T-helper 2 cell (primary cell): ENCODE data around the gene RAPGEF4.

Experiments
- DNase-seq, 5 experiments: peaks; one replicate each; pipeline versions ENCODE4 v3.0.0 to v3.0.0-alpha.2; 2012 to 2022

RAPGEF4 gene

GRCh38 chr2:172863341-172863740, 127.7 kb downstream of the RAPGEF4 start:
- DNase-seq: no peak

GRCh38 chr2:172864182-172864581, 128.5 kb downstream of the RAPGEF4 start:
- DNase-seq: peak in 1 of 5 experiments; percentile 16

- no peak for DNase-seq
These were observed 129.8 kb downstream of the RAPGEF4 start for GRCh38 chr2:172865422-172865821.

GRCh38 chr2:172869861-172870260, 134.2 kb downstream of the RAPGEF4 start:
- no peak for DNase-seq

- no peak for DNase-seq
These were observed 134.8 kb downstream of the RAPGEF4 start for GRCh38 chr2:172870396-172870795.

GRCh38 chr2:172877826-172878225, 142.2 kb downstream of the RAPGEF4 start:
- DNase-seq: no peak

GRCh38 chr2:172878260-172878659, 142.6 kb downstream of the RAPGEF4 start:
- DNase-seq: no peak

- no peak for DNase-seq
These were observed 148.7 kb downstream of the RAPGEF4 start for GRCh38 chr2:172884336-172884735.

- no peak for DNase-seq
These were observed 150.4 kb downstream of the RAPGEF4 start for GRCh38 chr2:172885996-172886395.

- DNase-seq: no peak
These were observed 151.6 kb downstream of the RAPGEF4 start for GRCh38 chr2:172887280-172887679.

GRCh38 chr2:172888714-172889669, 153.3 kb downstream of the RAPGEF4 start:
- no peak for DNase-seq

GRCh38 chr2:172889768-172890430, 154.3 kb downstream of the RAPGEF4 start:
- no peak for DNase-seq

GRCh38 chr2:172893111-172893510, 157.5 kb downstream of the RAPGEF4 start:
- no peak for DNase-seq

GRCh38 chr2:172893671-172894070, 158.0 kb downstream of the RAPGEF4 start:
- DNase-seq: no peak

- DNase-seq: no peak
These were observed 159.2 kb downstream of the RAPGEF4 start for GRCh38 chr2:172894689-172895387.

- no peak for DNase-seq
These were observed 161.0 kb downstream of the RAPGEF4 start for GRCh38 chr2:172896661-172897081.

GRCh38 chr2:172900871-172901270, 165.2 kb downstream of the RAPGEF4 start:
- no peak for DNase-seq

GRCh38 chr2:172901913-172902312, 166.3 kb downstream of the RAPGEF4 start:
- no peak for DNase-seq

- no peak for DNase-seq
These were observed 168.6 kb downstream of the RAPGEF4 start for GRCh38 chr2:172904236-172904635.

- no peak for DNase-seq
These were observed 170.5 kb downstream of the RAPGEF4 start for GRCh38 chr2:172905937-172906811.

- DNase-seq: no peak
These were observed 172.6 kb downstream of the RAPGEF4 start for GRCh38 chr2:172908275-172908674.

GRCh38 chr2:172909454-172909853, 173.8 kb downstream of the RAPGEF4 start:
- no peak for DNase-seq
